ENCODE data around the gene GNPAT. TPM values are rescaled to one million over a fixed set of nuclear protein-coding genes. Genes with fewer than 3 reads are reported as not detected.

GNPAT gene
- total RNA-seq, 1 experiment from 2014 or later, result 42.8 TPM

DNA sequence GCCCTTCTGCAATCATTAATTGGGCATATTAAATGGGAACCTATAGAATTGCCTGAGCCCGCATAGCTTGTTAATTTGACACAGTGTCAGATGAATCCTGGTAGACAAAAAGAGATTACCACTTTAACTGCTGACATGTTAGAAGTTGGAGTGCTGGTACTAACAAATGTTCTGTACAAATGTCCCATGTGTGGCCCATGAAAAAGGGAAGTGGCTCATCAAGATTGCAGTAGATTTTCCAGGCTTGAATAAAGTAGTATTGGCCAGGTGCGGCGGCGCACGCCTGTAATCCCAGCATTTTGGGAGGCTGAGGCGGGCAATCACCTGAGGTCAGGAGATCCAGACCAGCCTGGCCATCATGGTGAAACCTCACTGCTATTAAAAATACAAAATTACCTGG lies 45.6 kb downstream of the GNPAT start:
- RAD21 ChIA-PET (ENCODE audit: low non-redundant PET in 1 of 2, low total read pairs in 2 of 2, uncharacterized antibody in 2 of 2, unreplicated experiment in 2 of 2), result no interaction called here
- BruUV-seq (replicated peaks), result no TSS peak
- intact Hi-C loops (cut with micrococcal nuclease), result no loop called here
- POLR2A ChIA-PET, result no interaction called here
- TF ChIP-seq, protein P1, sequence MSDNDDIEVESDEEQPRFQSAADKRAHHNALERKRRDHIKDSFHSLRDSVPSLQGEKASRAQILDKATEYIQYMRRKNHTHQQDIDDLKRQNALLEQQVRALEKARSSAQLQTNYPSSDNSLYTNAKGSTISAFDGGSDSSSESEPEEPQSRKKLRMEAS (IDR thresholded peaks at IDR 0.05), result no peak
- TF ChIP-seq TCF7L2 (IDR thresholded peaks at IDR 0.05; ENCODE audit: borderline replicate concordance, extremely low read depth, insufficient read depth, insufficient read length) (no peak), SIN3A (IDR thresholded peaks at IDR 0.05; ENCODE audit: low read depth) (no peak), CEBPB (IDR thresholded peaks at IDR 0.05; ENCODE audit: low read depth) (no peak), FOSL1 (IDR thresholded peaks at IDR 0.05; ENCODE audit: low read depth) (no peak), ZFX (IDR thresholded peaks at IDR 0.05) (no peak), ELF1 (IDR thresholded peaks at IDR 0.05; ENCODE audit: borderline replicate concordance, low read depth) (no peak)
- TF ChIP-seq, protein P2, sequence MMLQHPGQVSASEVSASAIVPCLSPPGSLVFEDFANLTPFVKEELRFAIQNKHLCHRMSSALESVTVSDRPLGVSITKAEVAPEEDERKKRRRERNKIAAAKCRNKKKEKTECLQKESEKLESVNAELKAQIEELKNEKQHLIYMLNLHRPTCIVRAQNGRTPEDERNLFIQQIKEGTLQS (IDR thresholded peaks at IDR 0.05), result no peak
- TF ChIP-seq, protein P3, sequence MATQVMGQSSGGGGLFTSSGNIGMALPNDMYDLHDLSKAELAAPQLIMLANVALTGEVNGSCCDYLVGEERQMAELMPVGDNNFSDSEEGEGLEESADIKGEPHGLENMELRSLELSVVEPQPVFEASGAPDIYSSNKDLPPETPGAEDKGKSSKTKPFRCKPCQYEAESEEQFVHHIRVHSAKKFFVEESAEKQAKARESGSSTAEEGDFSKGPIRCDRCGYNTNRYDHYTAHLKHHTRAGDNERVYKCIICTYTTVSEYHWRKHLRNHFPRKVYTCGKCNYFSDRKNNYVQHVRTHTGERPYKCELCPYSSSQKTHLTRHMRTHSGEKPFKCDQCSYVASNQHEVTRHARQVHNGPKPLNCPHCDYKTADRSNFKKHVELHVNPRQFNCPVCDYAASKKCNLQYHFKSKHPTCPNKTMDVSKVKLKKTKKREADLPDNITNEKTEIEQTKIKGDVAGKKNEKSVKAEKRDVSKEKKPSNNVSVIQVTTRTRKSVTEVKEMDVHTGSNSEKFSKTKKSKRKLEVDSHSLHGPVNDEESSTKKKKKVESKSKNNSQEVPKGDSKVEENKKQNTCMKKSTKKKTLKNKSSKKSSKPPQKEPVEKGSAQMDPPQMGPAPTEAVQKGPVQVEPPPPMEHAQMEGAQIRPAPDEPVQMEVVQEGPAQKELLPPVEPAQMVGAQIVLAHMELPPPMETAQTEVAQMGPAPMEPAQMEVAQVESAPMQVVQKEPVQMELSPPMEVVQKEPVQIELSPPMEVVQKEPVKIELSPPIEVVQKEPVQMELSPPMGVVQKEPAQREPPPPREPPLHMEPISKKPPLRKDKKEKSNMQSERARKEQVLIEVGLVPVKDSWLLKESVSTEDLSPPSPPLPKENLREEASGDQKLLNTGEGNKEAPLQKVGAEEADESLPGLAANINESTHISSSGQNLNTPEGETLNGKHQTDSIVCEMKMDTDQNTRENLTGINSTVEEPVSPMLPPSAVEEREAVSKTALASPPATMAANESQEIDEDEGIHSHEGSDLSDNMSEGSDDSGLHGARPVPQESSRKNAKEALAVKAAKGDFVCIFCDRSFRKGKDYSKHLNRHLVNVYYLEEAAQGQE (IDR thresholded peaks at IDR 0.05; ENCODE audit: low read depth), result no peak
- Histone ChIP-seq H3K9ac (ENCODE audit: low read length) (no peak overlapping the region), H3K4me2 (ENCODE audit: low read length) (no peak overlapping the region), H3K4me3 (replicated peaks in 1 of 2; ENCODE audit: low read depth in 1 of 2, low read length in 2 of 2) (no peak overlapping the region), H3K9me3 (ENCODE audit: control insufficient read depth in 1 of 2, insufficient read depth in 1 of 2, low read depth in 1 of 2, low read length in 2 of 2) (no peaks in the 10 kb centered on the region), H3K27ac (ENCODE audit: low read depth, low read length) (no peak overlapping the region), H3K4me1 (ENCODE audit: control insufficient read depth in 1 of 2, insufficient read depth in 2 of 2, low read length in 2 of 2) (no peaks in the 10 kb centered on the region), H4K20me1 (ENCODE audit: insufficient read depth) (no peaks in the 10 kb centered on the region), H3K27me3 (ENCODE audit: insufficient read depth, low read length) (no peaks in the 10 kb centered on the region), H3K9me2 (ENCODE audit: insufficient read depth) (no peaks in the 10 kb centered on the region), H2AFZ (ENCODE audit: low read depth, low read length, poor library complexity, severe bottlenecking) (no peak overlapping the region), H3K79me2 (ENCODE audit: insufficient read depth, low read length) (no peaks in the 10 kb centered on the region), H3K36me3 (ENCODE audit: control insufficient read depth in 1 of 2, insufficient read depth in 2 of 2, low read length in 2 of 2) (no peaks in the 10 kb centered on the region)
- ATAC-seq (no peak), DNase-seq (ENCODE audit: low read depth, low spot score) (no peak)
- CTCF ChIA-PET, result no interaction called here
